Tibial artery (tissue), 4 donors: ENCODE measurements around the gene ABTB2.

Source experiments
- DNase-seq, 2 donors: peaks; one replicate each; pipeline ENCODE4 v3.0.0-alpha.2; 2019
- H3K27ac ChIP-seq, 2 donors: fragments of 200-600 bp; sonication (generic) in 1 of 2; 1 replicate in 1 of 2; 2 replicates in 1 of 2; pipeline ENCODE4 v1.5.1; 2018 to 2019; ENCODE audit warnings: mild to moderate bottlenecking in 1 of 2
- H3K27me3 ChIP-seq, 2 donors: fragments of 200-600 bp; sonication (generic) in 1 of 2; one replicate each; pipeline versions ENCODE4 v1.5.1 to v1.6.0; 2016 to 2019
- H3K36me3 ChIP-seq, 3 donors: fragments of 200-600 bp; sonication (generic) in 2 of 3; one replicate each; pipeline ENCODE4 v1.5.1; 2016 to 2019; ENCODE audit warnings: mild to moderate bottlenecking in 2 of 3
- H3K4me1 ChIP-seq, 4 donors: fragments of 200-600 bp; sonication (generic) in 2 of 4; 1 replicate in 3 of 4; 2 replicates in 1 of 4; pipeline ENCODE4 v1.5.1; 2016 to 2019
- H3K4me3 ChIP-seq, 2 donors: fragments of 200-600 bp; sonication (generic) in 1 of 2; 1 replicate in 1 of 2; 2 replicates in 1 of 2; pipeline ENCODE4 v1.5.1; 2018 to 2019; ENCODE audit warnings: mild to moderate bottlenecking in 2 of 2
- H3K9me3 ChIP-seq, 3 donors: fragments of 200-600 bp; sonication (generic) in 1 of 3; one replicate each; pipeline ENCODE4 v1.5.1; 2016 to 2019
- intact Hi-C: fragments of 100-400 bp; cut with DNase I; formaldehyde crosslinking; loops from one replicate; pipeline ENCODE4 v1.15.0; 2023; ENCODE audit warnings: low total_unique reads
- TF ChIP-seq, protein P1 (sequence below), 2 experiments: fragments of 200-600 bp in 1 of 2; fragments of 450-650 bp in 1 of 2; IDR thresholded peaks; one replicate each; pipeline ENCODE4 v1.5.1; 2017 to 2019; ENCODE audit warnings: antibody characterized with exemption in 2 of 2, mild to moderate bottlenecking in 1 of 2, moderate library complexity in 1 of 2

ABTB2 gene

DNA sequence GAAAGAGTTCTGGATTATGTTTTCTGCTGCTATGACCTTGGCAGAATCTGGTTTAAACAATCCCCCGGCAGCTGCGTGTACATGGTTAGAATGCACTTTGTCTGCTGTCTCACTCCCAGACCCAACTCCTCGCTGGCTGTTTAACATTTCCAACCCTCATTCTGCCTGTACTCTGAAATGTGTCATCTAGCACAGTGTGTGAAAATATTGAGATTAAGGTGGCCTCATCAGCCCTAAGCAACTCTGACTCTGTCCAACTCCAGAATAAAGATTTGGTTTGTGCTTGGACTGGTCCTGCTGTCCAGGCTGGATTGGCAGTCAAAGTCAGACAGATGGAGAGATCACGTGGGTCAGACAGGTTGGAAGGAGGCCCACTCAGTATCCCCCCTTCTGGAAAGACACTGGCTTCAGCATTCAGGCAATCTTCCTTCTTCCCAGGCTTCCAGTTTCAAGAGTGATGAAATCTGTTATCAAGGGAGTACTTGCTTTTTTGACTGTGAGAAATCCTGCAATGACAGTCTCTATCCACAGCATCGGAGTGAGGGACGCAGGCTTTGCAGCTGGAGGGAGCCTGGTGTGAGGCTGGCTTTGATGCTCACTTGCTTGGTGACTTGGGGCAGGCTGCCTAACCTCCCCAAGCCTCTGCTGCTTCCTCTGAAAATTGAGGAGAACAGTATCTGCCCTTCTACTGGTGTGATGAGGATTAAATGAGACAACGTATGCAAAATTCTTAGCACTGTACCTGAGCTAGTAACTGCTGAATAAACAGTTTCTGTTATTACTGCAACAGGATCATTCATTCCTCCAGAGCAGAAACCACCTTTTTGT, 29.8 kb downstream of the ABTB2 start:
- H3K4me3 ChIP-seq: no peak overlapping the region
- DNase-seq: peak in 1 of 2 donors; percentile 52
- H3K4me1 ChIP-seq: peaks cover 0 to 90% (median 62%) of the 10 kb centered on the region in 4 donors

DNA sequence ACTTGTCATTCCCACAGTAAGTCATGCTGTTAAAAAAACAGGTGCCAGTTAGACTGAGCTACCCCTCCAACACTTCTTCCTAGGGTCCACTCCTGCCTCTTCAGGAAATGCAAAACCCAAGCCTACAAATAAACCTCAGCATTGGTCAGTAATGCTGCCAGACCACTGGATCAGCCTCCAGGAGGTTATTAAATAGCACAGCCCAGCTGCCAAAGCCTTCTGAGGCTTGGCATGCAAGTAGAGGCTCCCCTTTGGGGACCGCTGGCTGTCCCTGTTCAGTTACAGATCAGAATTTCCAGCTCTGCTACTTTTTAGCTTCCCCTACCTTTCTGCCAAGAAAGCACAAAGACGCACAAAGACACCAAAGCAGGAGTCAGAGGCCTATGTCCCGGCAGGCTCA, 33.3 kb downstream of the ABTB2 start:
- no peak overlapping the region for H3K4me3 ChIP-seq
- H3K9me3 ChIP-seq: no peaks in the 10 kb centered on the region
- TF ChIP-seq, protein P1, sequence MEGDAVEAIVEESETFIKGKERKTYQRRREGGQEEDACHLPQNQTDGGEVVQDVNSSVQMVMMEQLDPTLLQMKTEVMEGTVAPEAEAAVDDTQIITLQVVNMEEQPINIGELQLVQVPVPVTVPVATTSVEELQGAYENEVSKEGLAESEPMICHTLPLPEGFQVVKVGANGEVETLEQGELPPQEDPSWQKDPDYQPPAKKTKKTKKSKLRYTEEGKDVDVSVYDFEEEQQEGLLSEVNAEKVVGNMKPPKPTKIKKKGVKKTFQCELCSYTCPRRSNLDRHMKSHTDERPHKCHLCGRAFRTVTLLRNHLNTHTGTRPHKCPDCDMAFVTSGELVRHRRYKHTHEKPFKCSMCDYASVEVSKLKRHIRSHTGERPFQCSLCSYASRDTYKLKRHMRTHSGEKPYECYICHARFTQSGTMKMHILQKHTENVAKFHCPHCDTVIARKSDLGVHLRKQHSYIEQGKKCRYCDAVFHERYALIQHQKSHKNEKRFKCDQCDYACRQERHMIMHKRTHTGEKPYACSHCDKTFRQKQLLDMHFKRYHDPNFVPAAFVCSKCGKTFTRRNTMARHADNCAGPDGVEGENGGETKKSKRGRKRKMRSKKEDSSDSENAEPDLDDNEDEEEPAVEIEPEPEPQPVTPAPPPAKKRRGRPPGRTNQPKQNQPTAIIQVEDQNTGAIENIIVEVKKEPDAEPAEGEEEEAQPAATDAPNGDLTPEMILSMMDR (IDR thresholded peaks at IDR 0.05): no peak
- no peak for DNase-seq
- no peaks in the 10 kb centered on the region for H3K36me3 ChIP-seq
- H3K27me3 ChIP-seq: no peaks in the 10 kb centered on the region
- H3K27ac ChIP-seq: peak overlapping the region; percentile 23 to 53
- intact Hi-C loops: no loop called here
- peaks cover 0 to 71% (median 39%) of the 10 kb centered on the region in 4 donors for H3K4me1 ChIP-seq

More for the DNA sequence above, 29.8 kb downstream of the ABTB2 start:
- H3K27me3 ChIP-seq: no peaks in the 10 kb centered on the region
- no peaks in the 10 kb centered on the region for H3K9me3 ChIP-seq
- TF ChIP-seq, protein P1 (IDR thresholded peaks at IDR 0.05): no peak
- no peaks in the 10 kb centered on the region for H3K36me3 ChIP-seq
- intact Hi-C loops: no loop called here
- peak overlapping the region; percentile 46 to 65 for H3K27ac ChIP-seq

DNA sequence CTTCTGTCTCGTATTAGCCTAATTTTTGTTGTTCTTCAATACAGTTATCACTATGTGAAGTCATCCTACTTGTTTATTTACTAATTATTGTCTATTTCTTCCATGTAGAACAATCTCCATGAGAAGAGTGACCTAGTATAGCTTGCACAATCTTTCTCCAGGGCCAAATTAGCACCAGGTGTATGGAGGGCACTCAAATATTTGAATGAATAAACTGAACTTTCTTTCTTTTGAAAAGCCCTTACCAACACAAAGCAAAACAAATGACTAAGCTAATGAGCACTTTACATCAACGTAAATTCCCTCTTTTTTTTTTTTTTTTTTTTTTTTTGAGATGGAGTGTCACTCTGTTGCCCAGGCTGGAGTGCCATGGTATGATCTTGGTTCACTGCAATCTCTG, 34.2 kb downstream of the ABTB2 start:
- TF ChIP-seq, protein P1 (IDR thresholded peaks at IDR 0.05): no peak
- no peak overlapping the region for H3K4me3 ChIP-seq
- intact Hi-C loops: no loop called here

DNA sequence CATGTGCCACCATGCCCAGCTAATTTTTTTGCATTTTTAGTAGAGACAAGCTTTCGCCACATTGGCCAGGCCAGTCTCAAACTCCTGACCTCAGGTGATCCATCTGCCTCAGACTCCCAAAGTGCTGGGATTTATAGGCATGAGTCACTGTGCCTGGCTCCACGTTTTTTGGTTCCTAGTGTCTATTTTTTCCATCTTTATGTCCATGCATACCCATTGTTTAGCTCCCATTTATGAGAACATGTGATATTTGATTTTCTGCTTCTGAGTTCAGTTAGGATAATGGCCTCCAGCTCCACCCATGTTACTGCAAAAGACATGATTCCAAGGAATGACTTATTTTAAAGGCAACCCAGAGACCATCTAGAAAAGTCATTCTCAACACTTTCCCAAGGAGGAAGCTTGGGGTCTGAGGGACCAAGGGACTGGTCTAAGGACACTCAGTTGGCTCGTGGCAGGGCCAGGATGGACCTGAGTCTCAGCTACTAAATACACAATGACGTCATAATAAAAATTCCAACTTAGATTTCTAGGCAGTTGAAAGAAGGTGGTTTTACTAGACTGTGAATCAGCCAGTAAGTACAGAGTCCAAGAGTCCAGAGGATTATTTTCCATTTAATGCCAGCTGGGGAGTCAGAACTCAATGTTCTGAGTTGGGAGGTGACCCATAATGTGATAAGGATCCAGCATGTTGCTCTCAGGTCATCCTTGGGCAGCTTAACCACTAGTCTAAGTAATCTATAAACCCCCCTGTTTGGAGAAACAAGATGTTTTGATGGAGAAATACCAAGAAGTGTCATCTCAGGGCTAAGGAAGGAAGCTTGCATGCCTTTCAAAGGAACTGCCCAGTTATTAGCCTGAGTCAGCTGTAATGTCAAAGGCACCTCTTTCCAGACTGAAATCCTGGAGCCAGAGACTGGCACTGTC, 39.4 kb downstream of the ABTB2 start:
- no peaks in the 10 kb centered on the region for H3K36me3 ChIP-seq
- TF ChIP-seq, protein P1 (IDR thresholded peaks at IDR 0.05): no peak
- H3K9me3 ChIP-seq: no peaks in the 10 kb centered on the region
- intact Hi-C loops: no loop called here
- no peak for DNase-seq
- H3K27me3 ChIP-seq: no peaks in the 10 kb centered on the region
- H3K4me1 ChIP-seq: peaks cover 0 to 38% (median 22%) of the 10 kb centered on the region in 4 donors
- peak overlapping the region; percentile 36 to 45 for H3K27ac ChIP-seq
- no peak overlapping the region for H3K4me3 ChIP-seq

More for the DNA sequence above, 34.2 kb downstream of the ABTB2 start:
- DNase-seq: no peak
- no peaks in the 10 kb centered on the region for H3K9me3 ChIP-seq
- H3K4me1 ChIP-seq: peaks cover 0 to 71% (median 37%) of the 10 kb centered on the region in 4 donors
- peak overlapping the region in 1 of 2 donors; percentile 35 for H3K27ac ChIP-seq
- H3K36me3 ChIP-seq: no peaks in the 10 kb centered on the region
- H3K27me3 ChIP-seq: no peaks in the 10 kb centered on the region

DNA sequence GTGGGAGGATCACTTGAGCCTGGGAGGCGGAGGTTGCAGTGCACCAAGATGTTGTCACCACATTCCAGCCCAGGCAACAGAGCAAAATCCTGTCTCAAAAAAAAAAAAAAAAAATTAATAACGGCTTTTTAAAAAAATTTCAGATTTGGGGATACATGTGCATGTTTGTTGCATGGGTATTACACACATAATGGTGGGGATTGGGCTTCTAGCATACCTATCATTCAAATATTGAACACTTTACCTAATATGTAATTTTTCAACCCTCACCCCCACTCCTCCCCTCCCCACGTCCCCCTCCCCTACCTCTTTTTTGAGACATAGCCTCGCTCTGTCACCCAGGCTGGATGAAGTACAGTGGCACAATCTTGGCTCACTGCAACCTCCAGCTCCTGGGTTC, 40.1 kb downstream of the ABTB2 start:
- H3K27me3 ChIP-seq: no peaks in the 10 kb centered on the region
- H3K9me3 ChIP-seq: no peaks in the 10 kb centered on the region
- no peaks in the 10 kb centered on the region for H3K36me3 ChIP-seq
- intact Hi-C loops: no loop called here
- H3K4me3 ChIP-seq: no peak overlapping the region
- TF ChIP-seq, protein P1 (IDR thresholded peaks at IDR 0.05): no peak
- H3K27ac ChIP-seq: no peak overlapping the region
- no peak for DNase-seq
- H3K4me1 ChIP-seq: peaks cover 0 to 33% (median 18%) of the 10 kb centered on the region in 4 donors
